Natural killer cell (primary cell): ENCODE data around the gene ECM2. TPM values are rescaled to one million over a fixed set of nuclear protein-coding genes. Genes with fewer than 3 reads are reported as not detected.

ENCODE experiments used
- ATAC-seq, 3 donors: fragments of 150-1000 bp in 2 of 3; fragments of 200-7000 bp in 1 of 3; cut with Tn5 transposase; 1 replicate in 1 of 3; 2 replicates in 2 of 3; pipeline ENCODE4 v1.10.0; 2021; ENCODE audit warnings: mild to moderate bottlenecking in 2 of 3, moderate library complexity in 2 of 3
- DNase-seq, 2 donors: peaks; one replicate each; pipeline versions ENCODE4 v3.0.0 to v3.0.0-alpha.2; 2013 to 2021; ENCODE audit warnings: mixed read lengths in 1 of 2
- H3K27ac ChIP-seq: one replicate; pipeline ENCODE4 v1.5.1; 2013; ENCODE audit warnings: mild to moderate bottlenecking, low read length
- H3K27me3 ChIP-seq: one replicate; pipeline ENCODE4 v1.6.1; 2013; ENCODE audit warnings: low read length; ENCODE audit not compliant: control insufficient read depth, insufficient read depth
- H3K36me3 ChIP-seq: one replicate; pipeline ENCODE4 v1.6.1; 2013; ENCODE audit warnings: low read length; ENCODE audit not compliant: control insufficient read depth, insufficient read depth
- H3K4me1 ChIP-seq: one replicate; pipeline ENCODE4 v1.6.1; 2013; ENCODE audit warnings: low read length; ENCODE audit not compliant: control insufficient read depth, insufficient read depth
- H3K4me3 ChIP-seq: one replicate; pipeline ENCODE4 v1.5.1; 2013; ENCODE audit warnings: low read length
- H3K9me3 ChIP-seq: one replicate; pipeline ENCODE4 v1.6.1; 2013; ENCODE audit warnings: low read length; ENCODE audit not compliant: control insufficient read depth, insufficient read depth
- H3K27ac Mint-ChIP-seq, 2 donors: one replicate each; pipeline ENCODE4 v1.8.0; 2022; ENCODE audit warnings: mild to moderate bottlenecking in 2 of 2, mixed read lengths in 2 of 2, moderate library complexity in 1 of 2
- H3K27me3 Mint-ChIP-seq, 2 donors: one replicate each; pipeline ENCODE4 v1.8.0; 2022; ENCODE audit warnings: low read depth in 2 of 2, mixed read lengths in 2 of 2
- H3K36me3 Mint-ChIP-seq: one replicate; pipeline ENCODE4 v1.8.0; 2022; ENCODE audit warnings: mixed read lengths
- H3K4me1 Mint-ChIP-seq, 2 donors: one replicate each; pipeline ENCODE4 v1.8.0; 2022; ENCODE audit warnings: mixed read lengths in 2 of 2
- H3K4me3 Mint-ChIP-seq: one replicate; pipeline ENCODE4 v1.8.0; 2022; ENCODE audit warnings: mild to moderate bottlenecking, moderate library complexity, mixed read lengths
- H3K9me3 Mint-ChIP-seq, 2 donors: one replicate each; pipeline ENCODE4 v1.8.0; 2022; ENCODE audit warnings: mixed read lengths in 2 of 2
- CTCF ChIP-seq: fragments of 200-600 bp; IDR thresholded peaks from one replicate; pipeline ENCODE4 v1.8.0; 2022; ENCODE audit warnings: antibody characterized with exemption
- WGBS: methylation state at CpG from one replicate; pipeline ENCODE4 v1.1.7; 2013; ENCODE audit warnings: missing lambda C conversion rate; ENCODE audit not compliant: insufficient coverage; 5-methylcytosine and 5-hydroxymethylcytosine counted together
- intact Hi-C: fragments of 100-400 bp; cut with micrococcal nuclease; formaldehyde crosslinking; loops from one replicate; pipeline ENCODE4 v1.14.2; 2022
- total RNA-seq, 4 donors: library from RNA; stranded (reverse); fragments of 120-200 nt in 1 of 4; gene quantifications; one replicate each; pipeline versions ENCODE4 v1.2.3 to v1.2.4, GENCODE V29; 2013 to 2022

Gene ECM2
- total RNA-seq, 3 donors from 2014 or later (not counting 1 experiment from before 2014, with no cell fraction given): not detected

- TF ChIP-seq CTCF: no peak
- no peak overlapping the region for H3K27ac ChIP-seq
- no peaks in the 10 kb centered on the region for H3K9me3 ChIP-seq
- Mint-ChIP-seq H3K4me3 (no peak overlapping the region), H3K4me1 (no peaks in the 10 kb centered on the region), H3K36me3 (no peaks in the 10 kb centered on the region), H3K27me3 (no peaks in the 10 kb centered on the region), H3K27ac (no peak overlapping the region), H3K9me3 (no peaks in the 10 kb centered on the region)
- H3K4me1 ChIP-seq: no peaks in the 10 kb centered on the region
- WGBS: 44% methylated on average over 1 of the region's 2 CpGs
- H3K36me3 ChIP-seq: no peaks in the 10 kb centered on the region
- no peak for ATAC-seq
- intact Hi-C loops: no loop called here
- no peaks in the 10 kb centered on the region for H3K27me3 ChIP-seq
- H3K4me3 ChIP-seq: no peak overlapping the region
- DNase-seq: no peak
Observed at GRCh38 chr9:92480986-92481633, 54.7 kb downstream of the ECM2 start.

GRCh38 chr9:92480291-92480771 is 55.5 kb downstream of the ECM2 start:
- intact Hi-C loops: no loop called here
- Histone ChIP-seq H3K27me3 (no peaks in the 10 kb centered on the region), H3K36me3 (no peaks in the 10 kb centered on the region), H3K4me1 (no peaks in the 10 kb centered on the region), H3K27ac (no peak overlapping the region), H3K4me3 (no peak overlapping the region), H3K9me3 (no peaks in the 10 kb centered on the region)
- TF ChIP-seq CTCF: no peak
- whole genome bisulfite sequencing: 100% methylated on average over 2 of the region's 2 CpGs
- ATAC-seq (no peak), DNase-seq (no peak)
- H3K27ac Mint-ChIP-seq: no peak overlapping the region
- no peaks in the 10 kb centered on the region for H3K36me3 Mint-ChIP-seq
- H3K4me1 Mint-ChIP-seq: no peaks in the 10 kb centered on the region
- no peaks in the 10 kb centered on the region for H3K9me3 Mint-ChIP-seq
- H3K27me3 Mint-ChIP-seq: no peaks in the 10 kb centered on the region
- H3K4me3 Mint-ChIP-seq: no peak overlapping the region

GRCh38 chr9:92479346-92479745 is 56.4 kb downstream of the ECM2 start:
- no peak for TF ChIP-seq CTCF
- Mint-ChIP-seq H3K27ac (no peak overlapping the region), H3K27me3 (no peaks in the 10 kb centered on the region), H3K36me3 (no peaks in the 10 kb centered on the region), H3K9me3 (no peaks in the 10 kb centered on the region), H3K4me3 (no peak overlapping the region), H3K4me1 (no peaks in the 10 kb centered on the region)
- Histone ChIP-seq H3K9me3 (no peaks in the 10 kb centered on the region), H3K27me3 (no peaks in the 10 kb centered on the region), H3K36me3 (no peaks in the 10 kb centered on the region), H3K4me3 (no peak overlapping the region), H3K27ac (no peak overlapping the region), H3K4me1 (no peaks in the 10 kb centered on the region)
- intact Hi-C loops: no loop called here
- ATAC-seq: no peak
- DNase-seq: no peak

GRCh38 chr9:92478783-92479182 is 57.0 kb downstream of the ECM2 start:
- no peak for TF ChIP-seq CTCF
- H3K4me3 Mint-ChIP-seq: no peak overlapping the region
- H3K4me1 Mint-ChIP-seq: no peaks in the 10 kb centered on the region
- no peaks in the 10 kb centered on the region for H3K27me3 Mint-ChIP-seq
- 97% methylated on average over 6 of the region's 7 CpGs for WGBS
- ATAC-seq (no peak), DNase-seq (no peak)
- H3K9me3 Mint-ChIP-seq: no peaks in the 10 kb centered on the region
- no peaks in the 10 kb centered on the region for H3K36me3 ChIP-seq
- no peak overlapping the region for H3K27ac ChIP-seq
- H3K27ac Mint-ChIP-seq: no peak overlapping the region
- H3K36me3 Mint-ChIP-seq: no peaks in the 10 kb centered on the region
- no peaks in the 10 kb centered on the region for H3K27me3 ChIP-seq
- H3K4me3 ChIP-seq: no peak overlapping the region
- H3K4me1 ChIP-seq: no peaks in the 10 kb centered on the region
- no peaks in the 10 kb centered on the region for H3K9me3 ChIP-seq
- intact Hi-C loops: no loop called here
